HL-60 (cell line): ENCODE results near the gene C19orf12.

Experiments used
- POLR2AphosphoS5 ChIP-seq: IDR thresholded peaks from 2 replicates; pipeline ENCODE4 v1.6.1; 2012; ENCODE audit warnings: low read depth
- TF ChIP-seq, protein P1 (sequence below): IDR thresholded peaks from one replicate; pipeline ENCODE4 v1.5.1; 2011; ENCODE audit warnings: low read length, control low read depth, inconsistent platforms; ENCODE audit not compliant: insufficient read depth
- TF ChIP-seq, protein P2 (sequence below): IDR thresholded peaks from 2 replicates; pipeline ENCODE4 v1.6.1; 2012; ENCODE audit warnings: low read depth; ENCODE audit not compliant: insufficient replicate concordance

DNA sequence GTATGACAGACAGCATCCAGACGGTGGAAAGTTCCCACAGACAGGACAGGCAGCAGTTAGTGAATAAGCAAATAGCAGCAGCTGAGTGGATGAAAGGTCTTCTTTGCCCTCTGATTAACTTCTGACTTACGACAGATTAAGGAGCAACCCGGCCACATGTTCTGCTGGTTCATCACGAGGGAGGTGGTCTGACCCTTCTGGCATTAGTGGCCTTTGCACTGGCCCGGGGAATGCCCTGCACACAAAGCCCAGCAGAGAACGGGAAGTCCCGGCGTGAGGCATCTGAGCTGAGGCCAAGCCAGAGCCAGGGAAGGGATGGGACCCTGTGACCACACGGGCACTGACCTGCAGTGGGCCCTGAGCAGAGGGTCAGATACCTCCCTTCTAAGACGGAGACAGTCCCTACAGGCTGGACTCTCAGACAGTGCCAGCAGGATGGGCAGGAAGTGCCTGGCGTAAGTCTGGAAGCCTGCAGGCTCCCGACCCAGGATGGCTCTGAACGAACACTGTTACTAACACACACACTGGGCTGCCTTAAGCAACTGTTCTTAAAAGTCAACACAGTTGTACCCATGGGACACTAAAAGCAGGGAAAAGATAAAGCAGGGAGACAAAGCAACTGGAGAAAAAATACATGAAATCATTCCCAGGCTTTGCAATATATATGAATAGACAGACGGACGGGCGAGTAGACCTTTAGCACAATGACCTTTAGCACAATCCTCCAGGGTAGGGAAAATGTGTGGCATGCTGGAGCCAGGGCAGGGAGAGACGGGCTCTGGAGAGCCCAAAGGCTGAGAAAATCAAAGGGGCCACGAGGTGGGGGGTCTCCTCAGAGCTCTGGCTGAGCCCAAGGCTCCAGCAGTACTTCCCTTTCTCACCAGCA lies 6.3 kb downstream of the C19orf12 start:
- TF ChIP-seq, protein P1, sequence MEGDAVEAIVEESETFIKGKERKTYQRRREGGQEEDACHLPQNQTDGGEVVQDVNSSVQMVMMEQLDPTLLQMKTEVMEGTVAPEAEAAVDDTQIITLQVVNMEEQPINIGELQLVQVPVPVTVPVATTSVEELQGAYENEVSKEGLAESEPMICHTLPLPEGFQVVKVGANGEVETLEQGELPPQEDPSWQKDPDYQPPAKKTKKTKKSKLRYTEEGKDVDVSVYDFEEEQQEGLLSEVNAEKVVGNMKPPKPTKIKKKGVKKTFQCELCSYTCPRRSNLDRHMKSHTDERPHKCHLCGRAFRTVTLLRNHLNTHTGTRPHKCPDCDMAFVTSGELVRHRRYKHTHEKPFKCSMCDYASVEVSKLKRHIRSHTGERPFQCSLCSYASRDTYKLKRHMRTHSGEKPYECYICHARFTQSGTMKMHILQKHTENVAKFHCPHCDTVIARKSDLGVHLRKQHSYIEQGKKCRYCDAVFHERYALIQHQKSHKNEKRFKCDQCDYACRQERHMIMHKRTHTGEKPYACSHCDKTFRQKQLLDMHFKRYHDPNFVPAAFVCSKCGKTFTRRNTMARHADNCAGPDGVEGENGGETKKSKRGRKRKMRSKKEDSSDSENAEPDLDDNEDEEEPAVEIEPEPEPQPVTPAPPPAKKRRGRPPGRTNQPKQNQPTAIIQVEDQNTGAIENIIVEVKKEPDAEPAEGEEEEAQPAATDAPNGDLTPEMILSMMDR, result no peak
- TF ChIP-seq, protein P2, sequence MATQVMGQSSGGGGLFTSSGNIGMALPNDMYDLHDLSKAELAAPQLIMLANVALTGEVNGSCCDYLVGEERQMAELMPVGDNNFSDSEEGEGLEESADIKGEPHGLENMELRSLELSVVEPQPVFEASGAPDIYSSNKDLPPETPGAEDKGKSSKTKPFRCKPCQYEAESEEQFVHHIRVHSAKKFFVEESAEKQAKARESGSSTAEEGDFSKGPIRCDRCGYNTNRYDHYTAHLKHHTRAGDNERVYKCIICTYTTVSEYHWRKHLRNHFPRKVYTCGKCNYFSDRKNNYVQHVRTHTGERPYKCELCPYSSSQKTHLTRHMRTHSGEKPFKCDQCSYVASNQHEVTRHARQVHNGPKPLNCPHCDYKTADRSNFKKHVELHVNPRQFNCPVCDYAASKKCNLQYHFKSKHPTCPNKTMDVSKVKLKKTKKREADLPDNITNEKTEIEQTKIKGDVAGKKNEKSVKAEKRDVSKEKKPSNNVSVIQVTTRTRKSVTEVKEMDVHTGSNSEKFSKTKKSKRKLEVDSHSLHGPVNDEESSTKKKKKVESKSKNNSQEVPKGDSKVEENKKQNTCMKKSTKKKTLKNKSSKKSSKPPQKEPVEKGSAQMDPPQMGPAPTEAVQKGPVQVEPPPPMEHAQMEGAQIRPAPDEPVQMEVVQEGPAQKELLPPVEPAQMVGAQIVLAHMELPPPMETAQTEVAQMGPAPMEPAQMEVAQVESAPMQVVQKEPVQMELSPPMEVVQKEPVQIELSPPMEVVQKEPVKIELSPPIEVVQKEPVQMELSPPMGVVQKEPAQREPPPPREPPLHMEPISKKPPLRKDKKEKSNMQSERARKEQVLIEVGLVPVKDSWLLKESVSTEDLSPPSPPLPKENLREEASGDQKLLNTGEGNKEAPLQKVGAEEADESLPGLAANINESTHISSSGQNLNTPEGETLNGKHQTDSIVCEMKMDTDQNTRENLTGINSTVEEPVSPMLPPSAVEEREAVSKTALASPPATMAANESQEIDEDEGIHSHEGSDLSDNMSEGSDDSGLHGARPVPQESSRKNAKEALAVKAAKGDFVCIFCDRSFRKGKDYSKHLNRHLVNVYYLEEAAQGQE, result no peak
- TF ChIP-seq POLR2AphosphoS5, result no peak
